DOHH2 (cell line): Measurements from ENCODE around the gene OMP.

Experiments used
- CTCF ChIP-seq: fragments of 200-600 bp; sonication (generic); IDR thresholded peaks from one replicate; pipeline ENCODE4 v1.5.1; 2014; ENCODE audit warnings: antibody characterized with exemption, mild to moderate bottlenecking, low read depth, low read length; ENCODE audit not compliant: poor library complexity, severe bottlenecking
- EZH2phosphoT487 ChIP-seq: fragments of 200-600 bp; sonication (generic); IDR thresholded peaks from 2 replicates; pipeline ENCODE4 v1.6.1; 2017; ENCODE audit warnings: borderline replicate concordance, mild to moderate bottlenecking, antibody characterized with exemption, low read length, moderate library complexity, mixed read lengths

GRCh38 chr11:77122576-77123212, 20.1 kb downstream of the OMP start:
- TF ChIP-seq CTCF, result no peak
- no peak for TF ChIP-seq EZH2phosphoT487
